ENCODE measurements around the gene CCDC61.

The CCDC61 gene

GRCh38 chr19:45994998-45995714 is at the start of gene CCDC61:
Gene CCDC61, plus strand, starts transcription at chr19:45995467. Its CDS starts 7,552 bp downstream, at chr19:46003019.
- peak; percentile 99 for DNase-seq

GRCh38 chr19:45947926-45948325 is 47.3 kb upstream of the CCDC61 start:
- DNase-seq = no peak

- no peak for DNase-seq
Observed at GRCh38 chr19:45952341-45952685, 43.0 kb upstream of the CCDC61 start.

GRCh38 chr19:45952686-45953505 is 42.4 kb upstream of the CCDC61 start:
- DNase-seq = no peak

GRCh38 chr19:45953676-45954075 is 41.6 kb upstream of the CCDC61 start:
- DNase-seq = no peak

- DNase-seq = peak; percentile 83
Observed at GRCh38 chr19:45954156-45954555, 41.1 kb upstream of the CCDC61 start.

GRCh38 chr19:45955905-45956608 is 39.2 kb upstream of the CCDC61 start:
- no peak for DNase-seq

GRCh38 chr19:45958320-45958719 is 36.9 kb upstream of the CCDC61 start:
- no peak for DNase-seq

- no peak for DNase-seq
Observed at GRCh38 chr19:45958769-45959516, 36.3 kb upstream of the CCDC61 start.

- no peak for DNase-seq
Observed at GRCh38 chr19:45959517-45960025, 35.7 kb upstream of the CCDC61 start.

GRCh38 chr19:45960595-45961235 is 34.6 kb upstream of the CCDC61 start:
- DNase-seq = no peak

- no peak for DNase-seq
Observed at GRCh38 chr19:45962021-45962420, 33.2 kb upstream of the CCDC61 start.

- no peak for DNase-seq
Observed at GRCh38 chr19:45967246-45967645, 28.0 kb upstream of the CCDC61 start.

- DNase-seq = no peak
Observed at GRCh38 chr19:45968626-45969025, 26.6 kb upstream of the CCDC61 start.

- no peak for DNase-seq
Observed at GRCh38 chr19:45969676-45970075, 25.6 kb upstream of the CCDC61 start.

- no peak for DNase-seq
Observed at GRCh38 chr19:45971260-45971902, 23.9 kb upstream of the CCDC61 start.

- no peak for DNase-seq
Observed at GRCh38 chr19:45972081-45972946, 23.0 kb upstream of the CCDC61 start.

GRCh38 chr19:45972947-45973540 is 22.2 kb upstream of the CCDC61 start:
- no peak for DNase-seq

GRCh38 chr19:45973553-45974338 is 21.5 kb upstream of the CCDC61 start, which contains the start of gene NOVA2:
Gene NOVA2, minus strand, starts transcription at chr19:45973865. Its CDS starts 514 bp downstream, at chr19:45973351.
- DNase-seq = peak; percentile 30

Measured in DMS79 (cell line).